ENCODE results near the gene MISP.

Gene MISP

DNA sequence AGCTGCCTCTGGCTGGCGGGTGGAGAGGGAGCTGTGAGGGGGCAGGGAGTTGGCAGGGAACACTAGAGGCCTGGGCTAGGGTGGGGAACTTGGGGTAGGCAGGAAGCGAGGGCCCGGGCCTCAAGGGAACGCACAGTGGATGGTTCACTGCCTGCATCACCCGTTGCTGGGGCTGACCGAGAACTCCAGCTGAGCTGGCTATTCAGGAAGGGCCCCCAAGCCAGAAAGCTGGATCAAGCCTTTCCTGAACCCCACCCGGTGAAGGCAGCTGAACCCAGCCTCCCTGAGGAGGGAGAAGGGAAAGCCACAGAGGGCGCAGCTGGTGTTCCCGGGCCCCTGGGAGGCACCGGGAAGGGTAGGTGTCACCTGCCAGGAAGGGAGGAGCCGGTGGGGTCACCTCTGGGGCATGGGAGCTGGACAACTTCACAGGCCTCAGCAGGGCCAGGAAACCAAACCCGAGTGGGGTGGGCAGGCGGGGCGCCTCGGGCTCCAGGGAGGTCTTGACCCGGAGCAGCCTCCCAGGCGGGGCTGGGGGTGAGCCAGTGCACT lies 28.3 kb upstream of the MISP start:
- Histone ChIP-seq H3F3A (ENCODE audit: insufficient read depth, low read length) (no peaks in the 10 kb centered on the region), H3K9me2 (ENCODE audit: low read depth, low read length) (no peaks in the 10 kb centered on the region), H3K9me3 (ENCODE audit: low read length) (no peaks in the 10 kb centered on the region), H2AFZ (ENCODE audit: low read length) (no peak overlapping the region), H3K27ac (ENCODE audit: low read depth, low read length, poor library complexity, severe bottlenecking) (no peak overlapping the region), H4K20me1 (ENCODE audit: insufficient read depth, low read length) (no peaks in the 10 kb centered on the region), H3K36me3 (ENCODE audit: insufficient read depth, low read length) (no peaks in the 10 kb centered on the region), H3K79me2 (ENCODE audit: insufficient read depth, low read length) (no peaks in the 10 kb centered on the region), H3K4me1 (ENCODE audit: insufficient read depth, low read length, severe bottlenecking) (no peaks in the 10 kb centered on the region), H3K4me3 (ENCODE audit: low read depth, low read length, poor library complexity, severe bottlenecking) (no peak overlapping the region), H3K9ac (ENCODE audit: low read length) (no peak overlapping the region), H3K4me2 (ENCODE audit: low read length) (no peak overlapping the region), H3K27me3 (ENCODE audit: insufficient read depth, low read length) (no peaks in the 10 kb centered on the region)
- TF ChIP-seq, protein P1, sequence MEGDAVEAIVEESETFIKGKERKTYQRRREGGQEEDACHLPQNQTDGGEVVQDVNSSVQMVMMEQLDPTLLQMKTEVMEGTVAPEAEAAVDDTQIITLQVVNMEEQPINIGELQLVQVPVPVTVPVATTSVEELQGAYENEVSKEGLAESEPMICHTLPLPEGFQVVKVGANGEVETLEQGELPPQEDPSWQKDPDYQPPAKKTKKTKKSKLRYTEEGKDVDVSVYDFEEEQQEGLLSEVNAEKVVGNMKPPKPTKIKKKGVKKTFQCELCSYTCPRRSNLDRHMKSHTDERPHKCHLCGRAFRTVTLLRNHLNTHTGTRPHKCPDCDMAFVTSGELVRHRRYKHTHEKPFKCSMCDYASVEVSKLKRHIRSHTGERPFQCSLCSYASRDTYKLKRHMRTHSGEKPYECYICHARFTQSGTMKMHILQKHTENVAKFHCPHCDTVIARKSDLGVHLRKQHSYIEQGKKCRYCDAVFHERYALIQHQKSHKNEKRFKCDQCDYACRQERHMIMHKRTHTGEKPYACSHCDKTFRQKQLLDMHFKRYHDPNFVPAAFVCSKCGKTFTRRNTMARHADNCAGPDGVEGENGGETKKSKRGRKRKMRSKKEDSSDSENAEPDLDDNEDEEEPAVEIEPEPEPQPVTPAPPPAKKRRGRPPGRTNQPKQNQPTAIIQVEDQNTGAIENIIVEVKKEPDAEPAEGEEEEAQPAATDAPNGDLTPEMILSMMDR (IDR thresholded peaks at IDR 0.05; ENCODE audit: low read length) = no peak
- no peak for TF ChIP-seq EZH2 (IDR thresholded peaks at IDR 0.05; ENCODE audit: borderline replicate concordance, low read length)

GRCh38 chr19:723247-723646 lies 27.7 kb upstream of the MISP start:
- H3K79me2 ChIP-seq (ENCODE audit: insufficient read depth, low read length) = no peaks in the 10 kb centered on the region
- H3K27ac ChIP-seq (ENCODE audit: low read depth, low read length, poor library complexity, severe bottlenecking) = no peak overlapping the region
- H3K4me1 ChIP-seq (ENCODE audit: insufficient read depth, low read length, severe bottlenecking) = no peaks in the 10 kb centered on the region
- no peak for TF ChIP-seq EZH2 (IDR thresholded peaks at IDR 0.05; ENCODE audit: borderline replicate concordance, low read length)
- TF ChIP-seq, protein P1 (IDR thresholded peaks at IDR 0.05; ENCODE audit: low read length) = no peak
- H3K27me3 ChIP-seq (ENCODE audit: insufficient read depth, low read length) = no peaks in the 10 kb centered on the region
- no peaks in the 10 kb centered on the region for H3K9me3 ChIP-seq (ENCODE audit: low read length)
- H3K4me2 ChIP-seq (ENCODE audit: low read length) = no peak overlapping the region
- H3F3A ChIP-seq (ENCODE audit: insufficient read depth, low read length) = no peaks in the 10 kb centered on the region
- no peaks in the 10 kb centered on the region for H4K20me1 ChIP-seq (ENCODE audit: insufficient read depth, low read length)
- H3K9me2 ChIP-seq (ENCODE audit: low read depth, low read length) = no peaks in the 10 kb centered on the region
- H3K36me3 ChIP-seq (ENCODE audit: insufficient read depth, low read length) = no peaks in the 10 kb centered on the region
- no peak overlapping the region for H2AFZ ChIP-seq (ENCODE audit: low read length)
- H3K9ac ChIP-seq (ENCODE audit: low read length) = no peak overlapping the region
- no peak overlapping the region for H3K4me3 ChIP-seq (ENCODE audit: low read depth, low read length, poor library complexity, severe bottlenecking)

- H3K79me2 ChIP-seq (ENCODE audit: insufficient read depth, low read length) = no peaks in the 10 kb centered on the region
- TF ChIP-seq, protein P1 (IDR thresholded peaks at IDR 0.05; ENCODE audit: low read length) = no peak
- TF ChIP-seq EZH2 (IDR thresholded peaks at IDR 0.05; ENCODE audit: borderline replicate concordance, low read length) = no peak
- H4K20me1 ChIP-seq (ENCODE audit: insufficient read depth, low read length) = no peaks in the 10 kb centered on the region
- H3K36me3 ChIP-seq (ENCODE audit: insufficient read depth, low read length) = no peaks in the 10 kb centered on the region
- no peaks in the 10 kb centered on the region for H3K9me3 ChIP-seq (ENCODE audit: low read length)
- no peak overlapping the region for H3K4me3 ChIP-seq (ENCODE audit: low read depth, low read length, poor library complexity, severe bottlenecking)
- H3K4me2 ChIP-seq (ENCODE audit: low read length) = no peak overlapping the region
- H3K4me1 ChIP-seq (ENCODE audit: insufficient read depth, low read length, severe bottlenecking) = no peaks in the 10 kb centered on the region
- no peak overlapping the region for H3K27ac ChIP-seq (ENCODE audit: low read depth, low read length, poor library complexity, severe bottlenecking)
- no peak overlapping the region for H2AFZ ChIP-seq (ENCODE audit: low read length)
- no peaks in the 10 kb centered on the region for H3K9me2 ChIP-seq (ENCODE audit: low read depth, low read length)
- no peak overlapping the region for H3K9ac ChIP-seq (ENCODE audit: low read length)
- no peaks in the 10 kb centered on the region for H3K27me3 ChIP-seq (ENCODE audit: insufficient read depth, low read length)
- H3F3A ChIP-seq (ENCODE audit: insufficient read depth, low read length) = no peaks in the 10 kb centered on the region
Observed at GRCh38 chr19:723714-724113, 27.2 kb upstream of the MISP start.

Measured in OCI-LY1 (cell line).